Choroid plexus epithelial cell (primary cell): ENCODE data around the gene KCTD1.

Experiments
- DNase-seq: peaks from one replicate; pipeline ENCODE4 v3.0.0-alpha.2; 2010; ENCODE audit warnings: low read depth
- H3K4me3 ChIP-seq: 2 replicates; pipeline ENCODE4 v1.5.1; 2011; ENCODE audit warnings: low read depth, mild to moderate bottlenecking, control low read depth, low read length, moderate library complexity
- TF ChIP-seq, protein P1 (sequence below): conservative IDR thresholded peaks from 2 replicates; pipeline ENCODE4 v1.5.1; 2011; ENCODE audit warnings: low read depth, mild to moderate bottlenecking, control low read depth, inconsistent platforms, low read length, moderate library complexity

The KCTD1 gene

DNA sequence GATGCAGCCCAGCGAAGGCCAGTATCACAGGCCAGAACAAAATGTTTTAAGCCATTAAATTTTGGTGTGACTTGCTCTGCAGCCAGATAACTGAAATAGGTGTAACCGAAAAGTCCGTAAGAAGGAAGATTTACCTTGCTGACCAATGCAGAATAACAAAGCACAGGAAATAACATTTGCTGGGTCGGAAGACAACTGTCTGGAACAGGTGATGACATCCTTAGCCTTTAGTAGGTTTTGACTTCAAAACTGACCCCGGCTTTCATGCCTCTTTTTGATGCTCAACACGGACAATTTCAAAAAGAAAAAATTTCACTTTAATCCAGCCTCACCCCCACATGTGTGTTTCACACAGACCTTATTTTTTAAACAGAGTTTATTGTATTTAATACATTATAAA lies 93.7 kb downstream of the KCTD1 start:
- no peak overlapping the region for H3K4me3 ChIP-seq
- no peak for DNase-seq
- TF ChIP-seq, protein P1, sequence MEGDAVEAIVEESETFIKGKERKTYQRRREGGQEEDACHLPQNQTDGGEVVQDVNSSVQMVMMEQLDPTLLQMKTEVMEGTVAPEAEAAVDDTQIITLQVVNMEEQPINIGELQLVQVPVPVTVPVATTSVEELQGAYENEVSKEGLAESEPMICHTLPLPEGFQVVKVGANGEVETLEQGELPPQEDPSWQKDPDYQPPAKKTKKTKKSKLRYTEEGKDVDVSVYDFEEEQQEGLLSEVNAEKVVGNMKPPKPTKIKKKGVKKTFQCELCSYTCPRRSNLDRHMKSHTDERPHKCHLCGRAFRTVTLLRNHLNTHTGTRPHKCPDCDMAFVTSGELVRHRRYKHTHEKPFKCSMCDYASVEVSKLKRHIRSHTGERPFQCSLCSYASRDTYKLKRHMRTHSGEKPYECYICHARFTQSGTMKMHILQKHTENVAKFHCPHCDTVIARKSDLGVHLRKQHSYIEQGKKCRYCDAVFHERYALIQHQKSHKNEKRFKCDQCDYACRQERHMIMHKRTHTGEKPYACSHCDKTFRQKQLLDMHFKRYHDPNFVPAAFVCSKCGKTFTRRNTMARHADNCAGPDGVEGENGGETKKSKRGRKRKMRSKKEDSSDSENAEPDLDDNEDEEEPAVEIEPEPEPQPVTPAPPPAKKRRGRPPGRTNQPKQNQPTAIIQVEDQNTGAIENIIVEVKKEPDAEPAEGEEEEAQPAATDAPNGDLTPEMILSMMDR = no peak

DNA sequence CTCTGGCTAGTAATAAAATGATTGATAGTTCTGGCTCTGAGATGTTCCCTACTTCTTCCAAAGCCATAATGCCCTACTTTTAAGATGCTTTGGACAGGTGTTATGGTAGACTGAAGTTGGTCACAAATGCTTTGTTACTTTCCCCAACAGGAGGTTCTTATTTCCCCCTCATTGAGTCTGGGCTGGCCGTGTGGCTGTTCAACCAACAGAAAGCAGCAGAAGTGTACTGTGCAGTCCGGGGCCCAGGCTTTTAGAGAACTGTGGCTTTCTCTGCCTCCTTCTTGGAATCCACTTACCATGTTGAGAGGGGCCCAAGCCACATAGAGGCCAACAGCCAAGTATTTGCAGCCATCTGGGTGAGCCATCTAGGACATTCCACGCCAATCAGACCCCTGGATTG lies 94.2 kb downstream of the KCTD1 start:
- TF ChIP-seq, protein P1 = no peak
- H3K4me3 ChIP-seq = no peak overlapping the region
- no peak for DNase-seq

DNA sequence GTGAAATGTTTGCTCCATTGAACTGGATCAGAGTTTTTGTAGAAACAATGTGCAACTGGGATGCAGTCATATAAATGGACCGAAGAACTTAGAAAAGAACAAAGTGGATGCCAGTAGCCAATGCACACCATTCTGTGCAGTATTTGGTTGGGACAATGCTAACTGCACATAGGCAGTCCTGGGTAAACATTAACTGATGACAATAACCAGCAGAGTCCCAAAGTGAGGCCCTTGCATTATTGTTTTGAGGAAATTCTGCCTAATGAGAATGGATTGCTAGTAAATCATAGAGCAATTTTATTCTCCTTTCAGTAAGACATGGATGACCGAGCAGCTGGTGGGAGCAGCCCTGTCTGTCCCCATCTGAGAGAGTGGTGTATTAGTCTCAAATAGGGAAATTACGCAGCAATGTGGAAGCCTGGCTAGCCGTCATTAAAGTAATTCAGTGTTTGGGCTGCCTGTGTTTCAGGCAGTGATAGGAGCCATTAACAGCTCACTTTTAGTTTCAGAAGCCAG lies 94.9 kb downstream of the KCTD1 start:
- no peak for DNase-seq
- TF ChIP-seq, protein P1 = no peak

DNA sequence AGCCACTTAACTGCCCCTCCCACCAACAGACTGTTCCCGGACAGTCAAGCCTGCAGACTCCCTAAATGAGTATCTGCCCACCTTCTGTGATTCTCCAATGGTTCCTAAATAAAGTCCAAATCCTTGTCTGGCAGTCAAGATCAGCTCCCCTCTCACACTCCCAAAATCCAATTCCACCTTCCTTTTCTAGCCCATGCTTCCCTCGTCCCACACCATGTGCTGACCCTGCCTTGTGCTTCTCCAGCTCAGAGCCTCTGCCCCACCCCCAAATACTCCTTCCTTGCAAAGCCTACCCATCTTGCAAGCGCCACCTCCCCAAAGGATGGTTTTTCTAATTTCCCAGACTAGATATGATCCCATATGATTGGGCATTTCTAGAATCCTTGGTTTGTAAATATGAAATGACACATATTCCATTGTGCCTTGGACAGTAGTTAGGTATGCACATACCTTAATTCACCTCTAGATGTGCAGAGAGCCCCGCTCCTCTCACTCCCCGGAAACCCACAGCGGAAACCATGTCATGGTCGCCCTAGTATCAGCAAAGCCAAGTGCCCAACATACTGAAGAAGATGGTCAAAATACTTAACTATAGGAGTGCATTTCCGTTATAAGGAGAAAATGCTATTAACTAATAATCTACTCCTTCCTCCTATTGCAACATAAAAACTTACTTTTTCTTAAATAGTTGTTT lies 97.2 kb downstream of the KCTD1 start:
- TF ChIP-seq, protein P1 = no peak
- no peak overlapping the region for H3K4me3 ChIP-seq
- no peak for DNase-seq

More for the DNA sequence above, 94.9 kb downstream of the KCTD1 start:
- no peak overlapping the region for H3K4me3 ChIP-seq

DNA sequence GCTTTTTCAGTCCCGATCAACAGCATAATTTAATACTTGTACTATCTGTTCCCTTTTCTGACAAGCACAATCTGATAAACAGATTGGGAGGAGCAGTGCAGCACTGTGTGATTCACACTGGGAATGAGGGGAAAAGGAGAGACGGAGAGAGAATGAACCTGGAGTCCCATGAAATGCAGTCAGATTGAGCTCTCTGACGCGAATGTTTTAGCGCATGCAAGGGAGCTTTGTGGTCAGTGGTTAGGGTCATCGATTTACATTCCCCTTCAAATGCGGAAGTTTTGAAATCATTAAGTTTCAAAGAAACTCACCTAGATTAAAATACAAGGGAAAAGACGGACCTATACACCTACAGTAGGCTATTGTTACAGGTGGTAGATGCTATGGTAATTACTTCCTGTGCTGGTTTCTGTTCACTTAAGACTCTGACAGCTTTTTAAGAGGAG lies 99.6 kb downstream of the KCTD1 start:
- TF ChIP-seq, protein P1 = no peak
- no peak for DNase-seq
- no peak overlapping the region for H3K4me3 ChIP-seq

DNA sequence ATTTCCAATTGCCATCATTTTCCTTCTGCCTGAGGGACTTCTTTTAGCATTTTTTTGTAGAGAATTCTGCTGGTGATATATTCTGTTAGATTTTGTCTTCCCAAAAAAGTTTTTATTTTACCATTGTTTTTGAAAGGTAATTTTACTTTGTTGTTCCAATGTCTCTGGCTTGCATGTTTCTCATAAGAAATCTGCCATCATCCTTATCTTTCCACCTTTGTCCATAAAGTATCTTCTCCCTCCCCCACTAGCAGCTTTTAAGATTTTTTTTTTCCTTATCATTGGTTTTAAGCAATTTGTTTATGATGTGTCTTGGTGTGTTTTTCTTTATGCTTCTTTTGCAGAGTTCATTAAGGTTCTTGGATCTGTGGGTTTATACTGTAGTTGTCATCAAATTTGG lies 104.5 kb downstream of the KCTD1 start:
- TF ChIP-seq, protein P1 = no peak
- H3K4me3 ChIP-seq = no peak overlapping the region
- no peak for DNase-seq

DNA sequence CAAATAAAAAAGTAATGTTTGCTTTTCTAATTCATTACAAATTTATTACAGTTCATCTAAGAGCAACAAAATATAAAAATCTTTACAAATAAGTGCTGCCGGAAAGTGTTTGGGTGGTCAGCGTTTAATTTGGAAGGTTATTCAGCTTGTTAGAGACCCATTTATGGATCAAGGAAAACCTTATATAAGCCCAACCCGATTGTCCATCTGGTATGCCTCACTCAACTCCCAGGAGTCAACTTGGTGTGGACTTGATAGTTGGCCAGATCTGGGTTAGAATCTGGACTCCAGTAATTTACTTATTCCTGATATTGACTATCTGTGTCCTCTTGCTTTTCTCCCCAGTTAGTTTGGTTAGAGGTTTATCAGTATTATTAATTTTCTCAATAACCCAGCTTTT lies 106.2 kb downstream of the KCTD1 start:
- TF ChIP-seq, protein P1 = no peak
- DNase-seq = no peak
- H3K4me3 ChIP-seq = no peak overlapping the region
